A549 (cell line): ENCODE data around the gene GALNT14. TPM values are rescaled to one million over a fixed set of nuclear protein-coding genes. Genes with fewer than 3 reads are reported as not detected.

Source experiments
- ATAC-seq, 2 experiments: fragments of 200-7000 bp in 1 of 2; fragments of >200 bp in 1 of 2; cut with Nextera tagmentation in 1 of 2; cut with Tn5 transposase in 1 of 2; 3 replicates each; pipeline versions ENCODE4 v1.8.0 to v1.9.1; 2018 to 2020; ENCODE audit warnings: mild to moderate bottlenecking in 1 of 2, moderate library complexity in 1 of 2
- CTCF ChIA-PET: fragments of 300-600 bp; sonication (Branson Sonifier 250); formaldehyde crosslinking; extraction: SDS; loops from one replicate; lab custom pipeline; 2021; ENCODE audit warnings: antibody characterized with exemption, inconsistent platforms; lab: Yijun Ruan, JAX
- POLR2A ChIA-PET: fragments of 350-600 bp; formaldehyde crosslinking; extraction: SDS; loops from one replicate; lab custom pipeline; 2021; ENCODE audit warnings: antibody characterized with exemption, inconsistent platforms; lab: Yijun Ruan, JAX
- DNase-seq, 2 experiments: peaks; one replicate each; pipeline versions ENCODE4 v3.0.0 to v3.0.0-alpha.2; 2011 to 2016; ENCODE audit warnings: low read depth in 1 of 2, low spot score in 1 of 2
- FAIRE-seq: peaks from 2 replicates; lab custom pipeline; 2011; peaks lifted over from hg19 to GRCh38; lab: Jason Lieb, UNC
- H3K27ac ChIP-seq, 2 experiments: fragments of >200 bp; sonication (Bioruptor Twin); formaldehyde crosslinking; 3 replicates each; pipeline ENCODE4 v1.5.1; 2016 to 2017
- H3K4me1 ChIP-seq: fragments of >200 bp; sonication (Bioruptor Twin); formaldehyde crosslinking; 3 replicates; pipeline ENCODE4 v1.6.1; 2016
- H3K4me2 ChIP-seq: fragments of >200 bp; sonication (Bioruptor Twin); formaldehyde crosslinking; 3 replicates; pipeline ENCODE4 v1.6.1; 2016
- H3K4me3 ChIP-seq: fragments of >200 bp; sonication (Bioruptor Twin); formaldehyde crosslinking; 3 replicates; pipeline ENCODE4 v1.5.1; 2016
- H3K9me3 ChIP-seq: fragments of >200 bp; sonication (Bioruptor Twin); formaldehyde crosslinking; 3 replicates; pipeline ENCODE4 v1.6.1; 2016
- BHLHE40 ChIP-seq: IDR thresholded peaks from 2 replicates; pipeline ENCODE4 v1.6.1; 2012; ENCODE audit warnings: low read depth, low read length, inconsistent platforms
- CBX8 ChIP-seq: fragments of 200-600 bp; sonication (generic); IDR thresholded peaks from 2 replicates; pipeline ENCODE4 v1.6.1; 2016
- CHD2 ChIP-seq: fragments of 150-350 bp; IDR thresholded peaks from 2 replicates; pipeline ENCODE4 v1.6.1; 2014; ENCODE audit warnings: low read length; ENCODE audit not compliant: partially characterized antibody
- CHD4 ChIP-seq: fragments of 200-600 bp; sonication (generic); IDR thresholded peaks from 2 replicates; pipeline ENCODE4 v1.6.1; 2016; ENCODE audit warnings: antibody characterized with exemption, mild to moderate bottlenecking, borderline replicate concordance
- EHF ChIP-seq: fragments of 250-450 bp; sonication (Bioruptor Pico); IDR thresholded peaks from 2 replicates; pipeline ENCODE4 v1.5.0; 2020; ENCODE audit warnings: mild to moderate bottlenecking
- EP300 ChIP-seq, 2 experiments: fragments of >200 bp; sonication (Bioruptor Twin); formaldehyde crosslinking; IDR thresholded peaks; 2 replicates in 1 of 2; 3 replicates in 1 of 2; pipeline ENCODE4 v1.6.1; 2016 to 2017
- ESRRA ChIP-seq: fragments of 150-350 bp; IDR thresholded peaks from 2 replicates; pipeline ENCODE4 v1.6.1; 2014; ENCODE audit warnings: mild to moderate bottlenecking, low read length, borderline replicate concordance
- FOSB ChIP-seq: fragments of 250-450 bp; sonication (Bioruptor Pico); IDR thresholded peaks from 2 replicates; pipeline ENCODE4 v1.5.0; 2020; ENCODE audit warnings: mild to moderate bottlenecking, moderate library complexity
- HDAC2 ChIP-seq: fragments of 200-600 bp; sonication (generic); IDR thresholded peaks from 2 replicates; pipeline ENCODE4 v1.6.1; 2016
- HEYL ChIP-seq: fragments of 250-450 bp; sonication (Bioruptor Pico); IDR thresholded peaks from 2 replicates; pipeline ENCODE4 v1.8.0; 2021; ENCODE audit warnings: mild to moderate bottlenecking, moderate library complexity
- KDM1A ChIP-seq: fragments of 200-600 bp; sonication (generic); IDR thresholded peaks from 2 replicates; pipeline ENCODE4 v1.6.1; 2016; ENCODE audit warnings: low read depth, mild to moderate bottlenecking
- NFE2L2 ChIP-seq: fragments of 150-350 bp; conservative IDR thresholded peaks from 2 replicates; pipeline ENCODE4 v1.6.1; 2014; ENCODE audit warnings: low read length
- NR3C1 ChIP-seq: fragments of >200 bp; sonication (Bioruptor Twin); formaldehyde crosslinking; IDR thresholded peaks from 3 replicates; pipeline ENCODE4 v1.6.1; 2017
- POLR2AphosphoS2 ChIP-seq: conservative IDR thresholded peaks from 2 replicates; pipeline ENCODE4 v1.6.1; 2012; ENCODE audit warnings: low read length, improper control_type of control experiment, inconsistent platforms
- RARB ChIP-seq: fragments of 250-450 bp; sonication (Bioruptor Pico); IDR thresholded peaks from 2 replicates; pipeline ENCODE4 v1.8.0; 2021; ENCODE audit warnings: mild to moderate bottlenecking, moderate library complexity
- RNF2 ChIP-seq: fragments of 200-600 bp; sonication (generic); IDR thresholded peaks from 2 replicates; pipeline ENCODE4 v1.6.1; 2016; ENCODE audit warnings: low read depth, mild to moderate bottlenecking, antibody characterized with exemption, moderate library complexity, borderline replicate concordance
- SMC3 ChIP-seq: fragments of >200 bp; sonication (Bioruptor Twin); formaldehyde crosslinking; IDR thresholded peaks from 3 replicates; pipeline ENCODE4 v1.6.1; 2018; ENCODE audit warnings: inconsistent platforms
- TFCP2L1 ChIP-seq: fragments of 250-450 bp; sonication (Bioruptor Pico); IDR thresholded peaks from 2 replicates; pipeline ENCODE4 v1.5.0; 2021; ENCODE audit warnings: mild to moderate bottlenecking
- TP53 ChIP-seq: fragments of 250-450 bp; sonication (Bioruptor Pico); IDR thresholded peaks from 2 replicates; pipeline ENCODE4 v1.5.0; 2021; ENCODE audit warnings: mild to moderate bottlenecking, moderate library complexity
- ZNF302 ChIP-seq: fragments of 250-450 bp; sonication (Bioruptor Pico); IDR thresholded peaks from 2 replicates; pipeline ENCODE4 v1.9.0; 2021; ENCODE audit warnings: inconsistent platforms, mild to moderate bottlenecking, moderate library complexity
- ZSCAN20 ChIP-seq: fragments of 250-450 bp; sonication (Bioruptor Pico); IDR thresholded peaks from 2 replicates; pipeline ENCODE4 v1.8.0; 2022; ENCODE audit warnings: mild to moderate bottlenecking, moderate library complexity
- WGBS: methylation state at CpG from one replicate; pipeline ENCODE4 v1.1.6; 2017; ENCODE audit errors: missing lambda C conversion rate; 5-methylcytosine and 5-hydroxymethylcytosine counted together
- polyA plus RNA-seq, 4 experiments: library from polyadenylated mRNA; depleted of rRNA in 3 of 4; stranded (reverse); fragments of >200 nt; fragmentation: RNase III in 1 of 4; extraction: RNeasy Plus Mini Kit Qiagen cat#74134 plus additional on column Dnase treatment in 1 of 4; gene quantifications; 2 replicates in 3 of 4; 3 replicates in 1 of 4; pipeline ENCODE4 v1.2.3, GENCODE V29; 2011 to 2017
- TF ChIP-seq, protein P1 (sequence below): fragments of >200 bp; sonication (Bioruptor Twin); formaldehyde crosslinking; IDR thresholded peaks from 2 replicates; pipeline ENCODE4 v1.6.1; 2016
- TF ChIP-seq, protein P2 (sequence below): fragments of 250-450 bp; sonication (Bioruptor Pico); IDR thresholded peaks from 2 replicates; pipeline ENCODE4 v1.5.0; 2021; ENCODE audit warnings: mild to moderate bottlenecking, moderate library complexity, borderline replicate concordance
- TF ChIP-seq, protein P3 (sequence below): IDR thresholded peaks from 2 replicates; pipeline ENCODE4 v1.6.1; 2012

GALNT14 gene
- polyA plus RNA-seq, 2 of the 4 experiments (the other 2 are of a cell fraction) = 34.4 to 38.3 TPM

DNA sequence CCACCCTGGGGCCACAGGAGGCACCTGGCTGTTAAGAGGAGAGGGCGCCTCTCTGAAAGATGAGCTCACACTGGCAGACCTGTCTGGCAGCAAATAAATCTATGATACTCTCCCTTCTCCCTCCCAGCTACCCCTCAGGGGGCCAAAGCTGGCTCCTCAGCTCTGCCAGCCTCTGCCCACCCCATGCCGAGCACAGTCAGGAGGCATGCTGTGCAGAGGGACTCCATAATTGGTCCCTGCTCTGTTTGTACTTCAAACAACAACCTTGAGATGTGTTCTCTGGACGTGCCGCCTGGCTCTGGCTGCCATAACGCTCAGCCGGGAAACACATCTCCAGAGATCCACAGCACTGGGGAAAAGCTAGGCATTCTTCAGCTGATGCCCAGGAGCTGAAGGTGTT, 126.7 kb downstream of the GALNT14 start:
- 91% methylated on average over 6 of the region's 6 CpGs for WGBS
- H3K4me2 ChIP-seq = no peak overlapping the region
- H3K4me1 ChIP-seq = no peaks in the 10 kb centered on the region
- ChIA-PET POLR2A (no interaction called here), CTCF (interaction anchor here (0.6 to 1.0 kb wide), 2 partner anchors 8 to 581 kb away, joined by 3 read pairs; no protein-coding TSS in a partner anchor)
- no peak overlapping the region for H3K4me3 ChIP-seq
- ATAC-seq (no peak), FAIRE-seq (no peak), DNase-seq (no peak)
- no peak overlapping the region for H3K27ac ChIP-seq
- no peak for TF ChIP-seq NR3C1
- no peak for TF ChIP-seq EHF
- TF ChIP-seq HDAC2 = no peak
- TF ChIP-seq TFCP2L1 (CRISPR knock-in tag) = no peak
- no peak for TF ChIP-seq CBX8
- TF ChIP-seq ZSCAN20 (CRISPR knock-in tag) = no peak
- TF ChIP-seq, protein P1, sequence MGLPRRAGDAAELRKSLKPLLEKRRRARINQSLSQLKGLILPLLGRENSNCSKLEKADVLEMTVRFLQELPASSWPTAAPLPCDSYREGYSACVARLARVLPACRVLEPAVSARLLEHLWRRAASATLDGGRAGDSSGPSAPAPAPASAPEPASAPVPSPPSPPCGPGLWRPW = no peak
- TF ChIP-seq FOSB (CRISPR knock-in tag) = no peak
- no peaks in the 10 kb centered on the region for H3K9me3 ChIP-seq

DNA sequence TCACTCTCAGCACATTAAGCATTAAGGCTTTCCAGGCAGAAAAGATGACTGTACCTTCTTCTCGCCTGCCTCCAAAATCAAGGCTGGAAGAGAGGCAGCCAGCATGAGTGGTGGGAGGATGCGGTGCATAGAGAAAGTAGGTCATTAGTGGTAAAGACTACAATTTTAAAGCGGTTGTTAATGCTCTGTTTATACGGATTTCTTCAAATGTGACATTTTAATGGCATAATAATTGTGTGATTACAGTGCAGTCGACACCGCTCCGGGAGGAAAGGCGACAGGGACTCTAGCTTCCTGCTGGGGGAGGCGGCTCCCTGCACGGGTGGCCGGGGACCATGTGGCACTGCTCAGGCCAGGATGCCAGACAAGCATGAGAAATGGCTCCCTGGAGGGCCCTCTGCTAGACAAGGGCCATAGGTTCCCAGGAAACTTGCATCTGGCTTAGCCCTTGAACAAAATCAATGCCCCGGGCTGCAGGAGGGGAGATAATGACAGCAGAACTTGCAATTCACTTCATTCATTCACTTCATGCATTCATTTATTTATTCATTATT, 129.6 kb downstream of the GALNT14 start:
- DNase-seq (no peak), ATAC-seq (no peak), FAIRE-seq (no peak)
- TF ChIP-seq TP53 (CRISPR knock-in tag) = no peak
- no peak for TF ChIP-seq FOSB (CRISPR knock-in tag)
- TF ChIP-seq POLR2AphosphoS2 = no peak
- TF ChIP-seq, protein P1 = no peak
- no peak for TF ChIP-seq RARB (CRISPR knock-in tag)
- TF ChIP-seq EP300 (IDR thresholded peaks at IDR 0.05) = no peak
- no peak for TF ChIP-seq ZNF302
- no peak for TF ChIP-seq RNF2
- TF ChIP-seq NR3C1 = no peak
- TF ChIP-seq CHD4 = no peak
- no peak for TF ChIP-seq ESRRA
- TF ChIP-seq BHLHE40 = no peak
- TF ChIP-seq KDM1A = no peak
- TF ChIP-seq SMC3 = no peak
- TF ChIP-seq, protein P2, sequence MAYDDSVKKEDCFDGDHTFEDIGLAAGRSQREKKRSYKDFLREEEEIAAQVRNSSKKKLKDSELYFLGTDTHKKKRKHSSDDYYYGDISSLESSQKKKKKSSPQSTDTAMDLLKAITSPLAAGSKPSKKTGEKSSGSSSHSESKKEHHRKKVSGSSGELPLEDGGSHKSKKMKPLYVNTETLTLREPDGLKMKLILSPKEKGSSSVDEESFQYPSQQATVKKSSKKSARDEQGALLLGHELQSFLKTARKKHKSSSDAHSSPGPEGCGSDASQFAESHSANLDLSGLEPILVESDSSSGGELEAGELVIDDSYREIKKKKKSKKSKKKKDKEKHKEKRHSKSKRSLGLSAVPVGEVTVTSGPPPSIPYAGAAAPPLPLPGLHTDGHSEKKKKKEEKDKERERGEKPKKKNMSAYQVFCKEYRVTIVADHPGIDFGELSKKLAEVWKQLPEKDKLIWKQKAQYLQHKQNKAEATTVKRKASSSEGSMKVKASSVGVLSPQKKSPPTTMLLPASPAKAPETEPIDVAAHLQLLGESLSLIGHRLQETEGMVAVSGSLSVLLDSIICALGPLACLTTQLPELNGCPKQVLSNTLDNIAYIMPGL = no peak
- no peak for TF ChIP-seq CHD2
- ChIA-PET CTCF (no interaction called here), POLR2A (no interaction called here)
- 84% methylated on average over 12 of the region's 12 CpGs for WGBS
- no peaks in the 10 kb centered on the region for H3K9me3 ChIP-seq
- no peaks in the 10 kb centered on the region for H3K4me1 ChIP-seq
- H3K27ac ChIP-seq = no peak overlapping the region
- no peak overlapping the region for H3K4me2 ChIP-seq
- no peak overlapping the region for H3K4me3 ChIP-seq

DNA sequence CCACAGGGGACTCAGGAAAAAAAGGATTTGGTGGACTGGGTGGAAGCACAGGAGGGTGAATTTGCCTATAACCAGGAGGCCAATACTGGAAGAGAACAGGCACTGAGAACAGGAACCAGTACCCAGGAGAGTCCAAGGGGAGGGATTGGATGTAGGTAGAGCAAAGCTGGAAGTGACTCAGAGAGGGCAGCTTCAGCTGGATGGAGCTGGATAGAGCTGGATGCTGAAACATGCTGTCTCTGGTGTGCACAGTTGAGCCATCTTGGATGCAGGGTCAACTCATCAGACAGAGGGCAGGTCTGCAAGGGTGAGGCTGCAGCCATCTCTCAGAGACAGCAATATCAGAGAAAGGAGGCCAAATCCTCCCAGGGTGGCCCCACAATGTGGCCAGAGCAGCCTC, 134.0 kb downstream of the GALNT14 start:
- ChIA-PET CTCF (interaction anchor here (0.9 to 1.5 kb wide), 2 partner anchors 24 to 165 kb away, joined by 3 to 4 read pairs; no protein-coding TSS in a partner anchor), POLR2A (no interaction called here)
- no peak for FAIRE-seq
- Histone ChIP-seq H3K4me3 (no peak overlapping the region), H3K27ac (no peak overlapping the region), H3K9me3 (no peaks in the 10 kb centered on the region), H3K4me1 (no peaks in the 10 kb centered on the region), H3K4me2 (no peak overlapping the region)
- DNase-seq = no peak
- TF ChIP-seq NFE2L2 = no peak
- TF ChIP-seq ZNF302 = no peak
- TF ChIP-seq CHD4 = no peak
- TF ChIP-seq HEYL (CRISPR knock-in tag) = no peak
- no peak for TF ChIP-seq CBX8
- TF ChIP-seq, protein P3, sequence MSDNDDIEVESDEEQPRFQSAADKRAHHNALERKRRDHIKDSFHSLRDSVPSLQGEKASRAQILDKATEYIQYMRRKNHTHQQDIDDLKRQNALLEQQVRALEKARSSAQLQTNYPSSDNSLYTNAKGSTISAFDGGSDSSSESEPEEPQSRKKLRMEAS = no peak
- peak in 1 of 2 experiments; percentile 18; a peak in 1 of 6 replicates for ATAC-seq
